Effector memory CD8-positive, alpha-beta T cell (primary cell): ENCODE measurements around the gene ZNF524.
A peak's percentile ranks its signal among the peaks of the same experiment; 100 is the strongest.

Experiments used
- ATAC-seq: fragments of 150-1000 bp; cut with Tn5 transposase; replicated peaks from 2 replicates; pipeline ENCODE4 v1.10.0; 2021; ENCODE audit warnings: mild to moderate bottlenecking, moderate library complexity
- DNase-seq, 3 experiments: peaks; one replicate each; pipeline ENCODE4 v3.0.0; 2021
- H3K27ac Mint-ChIP-seq, 2 donors: one replicate each; pipeline ENCODE4 v1.8.0; 2022; ENCODE audit warnings: mild to moderate bottlenecking in 2 of 2, mixed read lengths in 2 of 2, moderate library complexity in 2 of 2
- H3K27me3 Mint-ChIP-seq, 2 donors: one replicate each; pipeline ENCODE4 v1.8.0; 2022; ENCODE audit warnings: mixed read lengths in 2 of 2
- H3K36me3 Mint-ChIP-seq: one replicate; pipeline ENCODE4 v1.8.0; 2022; ENCODE audit warnings: mild to moderate bottlenecking, moderate library complexity, mixed read lengths; ENCODE audit not compliant: insufficient read depth
- H3K4me1 Mint-ChIP-seq, 2 donors: one replicate each; pipeline ENCODE4 v1.8.0; 2022; ENCODE audit warnings: low read depth in 2 of 2, mixed read lengths in 2 of 2
- H3K4me3 Mint-ChIP-seq, 2 donors: one replicate each; pipeline ENCODE4 v1.8.0; 2022; ENCODE audit warnings: mild to moderate bottlenecking in 2 of 2, mixed read lengths in 2 of 2, moderate library complexity in 2 of 2
- H3K9me3 Mint-ChIP-seq, 2 donors: one replicate each; pipeline ENCODE4 v1.8.0; 2022; ENCODE audit warnings: mixed read lengths in 2 of 2

ZNF524 gene

GRCh38 chr19:55647732-55648584, 47.9 kb downstream of the ZNF524 start, which contains the start of gene CCDC106:
CCDC106 (plus strand) TSS chr19:55648212; CDS start chr19:55649047, 835 bp downstream.
- Mint-ChIP-seq H3K4me3 (peak within 1 kb of the TSS; percentile 61 to 82), H3K27ac (peak within 1 kb of the TSS; percentile 51 to 79), H3K4me1 (peaks cover 21 to 29% of the 10 kb centered on the region in 2 donors), H3K9me3 (no peaks in the 10 kb centered on the region), H3K36me3 (peaks cover 27% of the 10 kb centered on the region), H3K27me3 (peaks cover 0 to 15% of the 10 kb centered on the region in 2 donors)
- ATAC-seq (peak; percentile 26), DNase-seq (peak in 1 of 3 experiments; percentile 17)

GRCh38 chr19:55648585-55649267, 48.6 kb downstream of the ZNF524 start:
- no peak for DNase-seq
- Mint-ChIP-seq H3K27me3 (peaks cover 0 to 15% of the 10 kb centered on the region in 2 donors), H3K36me3 (peaks cover 26% of the 10 kb centered on the region), H3K4me3 (peak overlapping the region; percentile 60 to 82), H3K4me1 (peaks cover 15 to 26% of the 10 kb centered on the region in 2 donors), H3K27ac (peak overlapping the region; percentile 51 to 79), H3K9me3 (no peaks in the 10 kb centered on the region)
- no peak for ATAC-seq

- Mint-ChIP-seq H3K27me3 (peaks cover 0 to 15% of the 10 kb centered on the region in 2 donors), H3K4me1 (peaks cover 10 to 22% of the 10 kb centered on the region in 2 donors), H3K9me3 (no peaks in the 10 kb centered on the region)
Measured at GRCh38 chr19:55649268-55650125, 49.4 kb downstream of the ZNF524 start.

GRCh38 chr19:55650126-55650557, 50.1 kb downstream of the ZNF524 start:
- H3K27ac Mint-ChIP-seq = no peak overlapping the region
- no peaks in the 10 kb centered on the region for H3K9me3 Mint-ChIP-seq
- DNase-seq = no peak
- H3K27me3 Mint-ChIP-seq = peaks cover 0 to 15% of the 10 kb centered on the region in 2 donors
- H3K4me1 Mint-ChIP-seq = peaks cover 8 to 20% of the 10 kb centered on the region in 2 donors
- ATAC-seq = no peak
- H3K4me3 Mint-ChIP-seq = peak overlapping the region; percentile 53 to 82
- peaks cover 40% of the 10 kb centered on the region for H3K36me3 Mint-ChIP-seq

More at GRCh38 chr19:55649268-55650125, 49.4 kb downstream of the ZNF524 start:
- Mint-ChIP-seq H3K27ac (peak overlapping the region; percentile 19 to 51), H3K4me3 (peak overlapping the region in 1 of 2 donors; percentile 82), H3K36me3 (peaks cover 33% of the 10 kb centered on the region)
- no peak for ATAC-seq
- no peak for DNase-seq

- ATAC-seq = no peak
- H3K27me3 Mint-ChIP-seq = peaks cover 0 to 15% of the 10 kb centered on the region in 2 donors
- H3K9me3 Mint-ChIP-seq = no peaks in the 10 kb centered on the region
- peak overlapping the region; percentile 66 to 86 for H3K27ac Mint-ChIP-seq
- peaks cover 44% of the 10 kb centered on the region for H3K36me3 Mint-ChIP-seq
- H3K4me1 Mint-ChIP-seq = peaks cover 10 to 23% of the 10 kb centered on the region in 2 donors
- no peak for DNase-seq
- no peak overlapping the region for H3K4me3 Mint-ChIP-seq
Measured at GRCh38 chr19:55650602-55651230, 50.6 kb downstream of the ZNF524 start.

GRCh38 chr19:55651236-55651635, 51.1 kb downstream of the ZNF524 start:
- DNase-seq (no peak), ATAC-seq (no peak)
- H3K27me3 Mint-ChIP-seq = peaks cover 0 to 15% of the 10 kb centered on the region in 2 donors
- H3K4me3 Mint-ChIP-seq = no peak overlapping the region
- peaks cover 15 to 28% of the 10 kb centered on the region in 2 donors for H3K4me1 Mint-ChIP-seq
- no peaks in the 10 kb centered on the region for H3K9me3 Mint-ChIP-seq
- H3K27ac Mint-ChIP-seq = peak overlapping the region in 1 of 2 donors; percentile 86
- H3K36me3 Mint-ChIP-seq = peaks cover 42% of the 10 kb centered on the region

GRCh38 chr19:55652311-55653128, 52.4 kb downstream of the ZNF524 start:
- peak overlapping the region in 1 of 2 donors; percentile 98 for H3K27ac Mint-ChIP-seq
- DNase-seq (no peak), ATAC-seq (no peak)
- peaks cover 0 to 15% of the 10 kb centered on the region in 2 donors for H3K27me3 Mint-ChIP-seq
- H3K4me1 Mint-ChIP-seq = peaks cover 23 to 31% of the 10 kb centered on the region in 2 donors
- H3K4me3 Mint-ChIP-seq = peak overlapping the region in 1 of 2 donors; percentile 17
- no peaks in the 10 kb centered on the region for H3K9me3 Mint-ChIP-seq
- H3K36me3 Mint-ChIP-seq = peaks cover 41% of the 10 kb centered on the region
